HG02623 (cell line): Measurements from ENCODE around the gene P2RX5.
"Not testable (repeated sequence)": the region's sequence is repeated elsewhere in the genome, so short reads cannot be mapped to it uniquely, and the experiment has no call there.

ENCODE experiments used
- ATAC-seq: cut with Tn5 transposase; IDR thresholded peaks from one replicate; pipeline ENCODE4 v1.9.1; 2021; ENCODE audit warnings: moderate library complexity; ENCODE audit not compliant: unreplicated experiment

P2RX5 gene

DNA sequence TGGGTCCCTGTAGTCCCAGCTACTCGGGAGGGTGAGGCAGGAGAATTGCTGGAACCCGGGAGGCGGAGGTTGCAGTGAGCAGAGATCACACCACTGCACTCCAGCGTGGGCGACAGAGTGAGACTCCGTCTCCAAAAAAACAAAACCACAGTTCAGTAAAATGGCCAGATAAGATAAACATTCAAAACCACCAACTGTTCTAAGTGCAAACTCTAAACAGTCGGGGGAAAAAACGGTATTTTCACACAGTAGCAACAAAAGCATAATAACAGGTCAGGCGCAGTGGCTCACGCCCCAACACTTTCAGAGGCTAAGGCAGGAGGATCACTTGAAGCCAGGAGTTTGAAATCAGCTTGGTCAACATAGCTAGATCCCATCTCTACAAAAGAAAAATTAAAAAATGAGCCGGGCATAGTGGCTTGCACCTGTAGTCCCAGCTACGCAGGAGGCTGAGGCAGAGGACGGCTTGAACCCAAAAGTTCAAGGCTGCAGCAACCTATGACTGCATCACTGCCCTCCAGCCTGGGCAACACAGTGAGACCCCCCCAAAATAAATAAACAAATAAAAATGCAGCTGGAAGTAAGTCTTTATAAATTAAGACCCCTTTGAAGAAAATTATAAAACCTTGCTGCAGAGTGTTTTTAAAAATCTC, 17.0 kb upstream of the P2RX5 start:
- ATAC-seq = no peak

DNA sequence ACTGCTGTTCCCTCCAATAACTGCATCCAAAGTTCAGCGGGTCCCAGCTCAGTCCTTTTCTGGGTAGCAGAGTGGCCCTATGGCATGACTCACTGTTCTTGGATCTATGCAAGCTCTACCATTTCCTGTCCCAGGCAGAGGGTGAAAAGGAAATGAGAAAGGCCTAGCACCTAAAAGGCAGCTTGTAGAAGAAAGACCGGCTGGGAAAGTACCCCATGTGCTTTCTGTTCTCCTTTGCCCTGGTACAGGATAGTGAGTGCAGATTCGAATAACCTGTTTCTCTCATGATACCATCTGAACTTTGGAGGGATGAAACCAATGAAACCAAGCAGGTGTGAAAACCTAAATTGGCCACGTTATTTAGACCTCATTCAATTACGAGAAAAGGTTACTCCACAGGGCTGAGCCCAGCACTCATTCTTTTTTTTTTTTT, 15.0 kb upstream of the P2RX5 start:
- ATAC-seq = peak; percentile 90

DNA sequence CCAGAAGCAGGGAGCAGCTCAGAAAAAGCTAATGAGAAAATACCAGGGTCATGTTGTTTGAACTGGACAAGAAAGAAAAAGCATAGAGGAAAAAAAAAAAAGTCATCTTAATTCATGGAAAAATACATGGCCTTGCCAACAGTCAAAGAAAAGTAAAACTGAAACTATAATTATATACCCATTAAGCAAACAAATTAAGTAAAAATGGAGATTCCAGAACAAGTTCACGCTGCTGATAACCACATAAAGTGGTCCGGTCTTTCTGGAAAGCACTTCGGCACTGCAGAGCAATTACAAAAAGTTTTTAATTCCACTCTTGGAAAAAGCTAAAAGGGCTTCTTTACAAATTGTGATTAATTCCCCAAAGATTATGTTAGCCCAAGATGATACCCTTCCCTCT, 12.4 kb upstream of the P2RX5 start:
- no peak for ATAC-seq

DNA sequence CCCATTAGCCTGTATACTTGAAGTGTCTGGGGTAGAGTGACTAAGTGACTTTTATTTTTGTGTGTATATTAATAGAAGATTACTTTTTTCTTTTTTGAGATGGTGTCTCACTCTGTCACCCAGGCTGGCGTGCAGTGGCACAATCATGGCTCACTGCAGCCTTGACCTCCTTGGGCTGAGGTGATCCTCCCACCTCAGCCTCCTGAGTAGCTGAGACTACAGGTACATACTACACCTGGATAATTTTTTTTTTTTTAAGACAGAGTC, 9.7 kb upstream of the P2RX5 start:
- not testable (repeated sequence) for ATAC-seq

DNA sequence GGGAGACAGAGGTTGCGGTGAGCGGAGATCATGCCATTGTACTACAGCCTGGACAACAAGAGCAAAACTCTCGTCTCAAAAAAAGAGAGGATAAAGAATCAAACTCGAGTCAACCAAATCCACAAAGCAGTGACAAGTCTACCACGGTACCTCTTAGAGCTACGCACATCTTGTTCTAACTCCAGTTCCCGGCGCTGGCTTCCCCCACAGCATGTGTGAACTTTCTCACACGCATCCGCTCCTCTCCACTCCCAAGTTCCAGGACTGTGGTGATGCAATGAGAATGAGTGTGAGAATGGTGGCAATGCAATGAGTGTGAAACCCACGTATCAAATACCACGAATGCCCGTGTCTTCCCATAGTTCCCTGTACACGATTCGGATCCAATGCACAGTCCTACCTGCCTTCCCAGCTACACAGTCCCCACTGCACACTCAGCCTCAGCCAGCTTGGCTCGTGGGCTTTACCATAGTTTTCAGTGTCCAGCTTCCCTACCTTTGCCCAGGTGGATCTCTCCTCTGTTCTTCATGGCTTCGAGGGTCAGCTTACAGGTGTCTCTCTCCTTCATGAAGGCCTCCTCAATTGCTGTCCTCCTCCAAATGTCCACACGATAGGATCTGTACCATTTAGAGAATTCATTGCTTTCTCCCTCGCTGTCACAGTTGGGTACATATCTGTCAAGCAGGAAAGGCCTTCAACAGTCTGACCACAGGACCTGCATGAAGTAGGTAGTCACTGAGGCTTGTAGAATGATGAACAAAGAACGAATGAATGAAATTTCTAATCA, 9.2 kb upstream of the P2RX5 start:
- no peak for ATAC-seq

DNA sequence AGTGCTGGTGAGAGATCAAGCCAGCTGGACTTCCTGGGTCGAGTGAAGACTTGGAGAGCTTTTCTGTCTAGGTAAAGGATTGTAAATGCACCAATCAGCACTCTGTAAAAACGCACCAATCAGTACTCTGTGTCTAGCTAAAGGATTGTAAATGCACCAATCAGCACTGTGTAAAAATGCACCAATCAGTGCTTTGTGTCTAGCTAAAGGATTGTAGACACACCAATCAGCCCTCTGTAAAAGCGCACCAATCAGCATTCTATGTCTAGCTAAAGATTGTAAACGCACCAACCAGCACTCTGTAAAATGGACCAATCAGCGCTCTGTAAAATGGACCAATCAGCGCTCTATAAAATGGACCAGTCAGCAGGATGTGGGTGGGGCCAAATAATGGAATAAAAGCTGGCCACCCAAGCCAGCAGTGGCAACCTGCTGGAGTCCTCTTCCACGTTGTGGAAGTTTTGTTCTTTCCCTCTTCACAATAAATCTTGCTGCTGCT, 6.1 kb upstream of the P2RX5 start:
- not testable (repeated sequence) for ATAC-seq

DNA sequence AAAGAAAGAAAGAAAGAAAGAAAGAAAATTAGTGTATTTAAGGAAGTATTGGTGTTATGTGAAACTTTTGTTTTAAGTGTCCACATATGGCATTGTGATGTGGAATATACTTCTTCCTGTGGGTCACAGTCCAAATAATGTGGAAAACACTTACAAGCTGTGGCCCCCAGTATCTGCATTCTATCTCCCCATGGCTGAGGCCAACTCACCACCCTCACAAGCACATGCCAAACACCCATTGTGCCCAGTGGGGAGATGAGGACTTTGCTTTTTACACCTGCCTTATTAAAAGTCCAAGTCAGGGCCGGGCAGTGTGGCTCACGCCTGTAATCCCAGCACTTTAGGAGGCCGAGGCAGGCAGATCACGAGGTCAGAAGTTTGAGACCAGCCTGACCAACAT, 4.0 kb upstream of the P2RX5 start:
- no peak for ATAC-seq

DNA sequence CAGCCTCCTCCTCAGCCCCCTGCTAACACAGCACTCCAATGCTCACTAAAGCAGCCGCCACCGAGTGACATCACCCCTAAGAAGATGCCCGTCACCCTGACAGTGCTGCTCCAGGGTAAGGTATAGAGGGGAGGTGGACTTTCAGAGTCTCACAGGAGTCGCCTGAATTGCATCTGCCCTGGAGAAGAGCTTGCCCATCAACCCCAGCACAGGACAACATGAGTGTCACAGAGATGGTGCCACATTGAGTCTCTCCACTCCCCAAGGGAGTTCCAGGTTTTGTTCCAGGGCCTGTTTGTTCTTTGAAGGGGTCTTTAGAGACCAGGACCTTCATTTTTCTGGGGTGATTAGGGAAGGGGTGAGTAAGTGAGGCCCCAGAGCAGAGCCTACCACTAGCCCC, 2.2 kb upstream of the P2RX5 start:
- no peak for ATAC-seq

DNA sequence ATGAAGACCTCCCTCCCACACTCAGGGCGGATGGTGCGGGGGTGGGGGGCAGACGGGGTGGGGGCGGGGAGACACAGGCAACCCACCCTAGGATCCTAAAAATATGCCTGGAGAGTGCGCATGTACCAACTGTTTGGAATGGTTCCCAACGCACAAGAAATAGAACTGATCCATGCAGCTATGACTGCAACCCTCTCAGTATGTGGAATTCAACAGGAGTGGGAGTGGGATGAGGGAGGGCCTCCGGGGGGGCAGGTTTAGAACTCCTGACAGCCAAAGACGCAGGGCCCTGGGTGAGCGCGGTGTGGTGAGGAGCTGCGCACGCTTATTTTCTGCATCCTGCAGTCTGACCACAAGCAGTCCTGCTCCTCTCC, 1.1 kb upstream of the P2RX5 start:
- no peak for ATAC-seq

DNA sequence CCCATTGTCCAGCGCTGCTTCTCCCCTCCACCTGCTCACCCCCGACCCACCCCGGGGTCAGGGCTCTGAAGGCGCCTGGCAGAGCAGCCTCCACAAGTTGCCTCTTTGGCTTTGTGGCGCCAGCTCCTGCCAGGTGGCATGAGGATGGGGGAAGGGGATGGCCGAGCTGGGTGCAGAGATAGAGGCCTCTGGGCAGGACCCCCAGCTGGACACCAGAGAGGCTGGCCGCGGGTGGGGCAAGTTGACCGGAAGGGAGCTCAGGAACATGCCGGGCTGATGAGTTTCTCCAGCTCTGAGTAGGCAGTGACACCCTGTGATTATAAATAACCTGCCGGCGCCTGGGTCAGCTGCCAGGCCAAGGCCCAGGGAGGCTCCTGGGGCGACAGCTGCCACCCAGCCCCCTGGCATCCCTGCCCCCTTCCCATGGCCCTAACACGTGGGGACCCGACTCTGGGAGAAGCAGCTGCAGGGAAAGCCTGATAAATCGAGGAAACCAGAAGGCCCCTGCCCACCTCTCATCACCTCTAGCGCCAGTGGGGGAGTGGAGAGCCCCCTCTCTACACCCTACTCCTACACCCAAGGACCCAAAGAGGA, 729 bp downstream of the P2RX5 start:
- ATAC-seq = no peak

DNA sequence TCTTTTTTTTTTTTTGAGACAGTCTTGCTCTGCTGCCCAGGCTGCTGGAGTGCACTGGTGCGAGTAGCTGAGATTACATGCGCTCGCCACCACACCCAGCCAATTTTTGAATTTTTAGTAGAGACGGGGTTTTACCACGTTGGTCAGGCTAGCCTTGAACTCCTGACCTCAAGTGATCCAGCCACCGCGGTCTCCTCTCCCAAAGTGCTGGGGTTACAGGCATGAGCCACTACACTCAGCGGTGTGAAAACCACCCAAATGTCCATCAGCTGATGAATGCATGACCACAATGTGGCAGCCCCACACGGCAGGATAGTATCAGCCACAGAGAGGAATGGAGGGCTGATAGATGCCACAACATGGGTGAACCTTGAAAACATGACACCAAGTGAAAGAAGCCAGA, 2.1 kb downstream of the P2RX5 start:
- no peak for ATAC-seq

DNA sequence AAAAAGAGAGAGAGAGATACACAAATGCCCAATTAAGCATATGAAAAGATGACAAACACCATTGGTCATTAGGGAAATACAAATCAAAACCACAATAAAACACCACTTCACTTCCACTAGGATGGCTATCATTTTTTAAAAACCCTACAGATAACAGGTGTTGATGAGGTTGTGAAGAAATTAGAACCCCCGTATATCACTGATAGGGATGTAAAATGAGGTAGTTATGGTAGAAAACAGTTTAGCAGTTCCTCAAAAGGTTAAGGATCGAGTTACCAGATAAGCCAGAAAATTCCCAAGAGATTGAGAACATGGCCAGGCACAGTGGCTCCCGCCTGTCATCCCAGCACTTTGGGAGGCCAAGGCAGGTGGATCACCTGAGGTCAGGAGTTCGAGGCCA, 2.8 kb downstream of the P2RX5 start:
- ATAC-seq = no peak

DNA sequence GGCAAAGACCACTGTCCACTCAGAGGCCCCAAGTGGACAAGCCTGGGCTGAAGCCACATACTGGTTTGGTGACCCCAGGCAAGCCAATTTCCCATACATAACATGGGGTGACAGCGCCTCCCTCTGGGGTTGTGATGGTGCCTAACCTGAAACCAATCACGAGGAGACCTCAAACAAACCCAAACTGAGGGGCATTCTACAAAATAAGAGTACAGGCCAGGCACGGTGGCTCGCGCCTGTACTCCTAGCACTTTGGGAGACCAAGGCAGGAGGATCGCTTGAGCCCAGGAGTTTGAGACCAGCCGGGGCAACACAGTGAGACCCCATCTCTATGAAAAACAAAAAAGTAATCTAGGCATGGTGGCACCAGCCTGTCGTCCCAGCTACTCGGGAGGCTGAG, 3.6 kb downstream of the P2RX5 start:
- no peak for ATAC-seq

DNA sequence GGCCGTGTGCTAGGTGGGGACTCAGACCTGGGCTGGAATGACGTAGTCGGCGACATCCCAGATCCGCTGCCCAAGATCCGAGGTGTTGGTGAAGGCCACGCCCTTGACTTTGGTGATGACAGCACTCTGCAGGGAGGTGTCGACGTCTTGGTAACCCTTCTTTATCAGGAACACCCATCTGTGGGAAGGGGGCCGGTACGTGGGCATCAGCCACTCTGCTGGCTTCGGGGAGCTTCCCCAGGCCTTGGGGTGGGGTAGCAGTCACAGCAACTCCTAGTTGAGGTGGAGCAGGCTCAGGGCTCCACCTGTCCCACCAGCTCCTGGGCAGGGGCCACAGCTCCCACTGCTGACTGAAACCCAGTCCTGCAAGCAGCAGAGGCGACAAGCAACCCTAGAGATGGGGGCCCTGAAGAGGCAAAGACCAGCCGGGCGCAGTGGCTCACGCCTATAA, 4.3 kb downstream of the P2RX5 start:
- ATAC-seq = no peak

DNA sequence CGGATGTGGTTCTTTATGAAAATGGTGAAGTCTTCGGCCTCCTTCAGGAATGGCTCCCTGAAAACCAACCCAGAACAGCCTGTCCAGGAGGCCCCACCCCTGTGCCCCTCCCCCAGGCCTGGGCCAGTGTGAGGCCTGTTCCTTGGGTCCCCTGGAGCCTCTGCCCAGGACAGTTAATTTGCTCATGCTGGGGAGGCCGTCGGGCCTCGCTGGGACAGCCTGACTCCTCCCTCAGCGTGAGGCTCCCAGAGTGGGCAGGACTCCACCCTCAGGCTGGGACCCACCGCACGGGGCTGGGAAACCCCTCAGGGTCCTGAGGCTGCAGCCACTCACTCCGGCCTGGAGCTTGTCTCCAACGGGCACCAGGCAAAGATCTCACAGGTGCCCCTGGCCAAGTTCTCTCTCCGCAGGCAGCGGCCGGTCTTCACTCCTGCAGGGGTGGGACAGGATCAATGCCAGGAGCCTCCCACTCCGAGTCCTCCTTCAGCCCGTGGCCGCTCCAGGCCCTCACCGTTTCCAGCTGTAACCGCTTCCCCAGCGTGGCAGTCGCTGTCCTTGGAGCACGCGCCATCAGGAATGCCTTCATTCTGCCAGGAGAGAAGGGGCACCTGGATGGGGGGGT, 5.8 kb downstream of the P2RX5 start:
- no peak for ATAC-seq

DNA sequence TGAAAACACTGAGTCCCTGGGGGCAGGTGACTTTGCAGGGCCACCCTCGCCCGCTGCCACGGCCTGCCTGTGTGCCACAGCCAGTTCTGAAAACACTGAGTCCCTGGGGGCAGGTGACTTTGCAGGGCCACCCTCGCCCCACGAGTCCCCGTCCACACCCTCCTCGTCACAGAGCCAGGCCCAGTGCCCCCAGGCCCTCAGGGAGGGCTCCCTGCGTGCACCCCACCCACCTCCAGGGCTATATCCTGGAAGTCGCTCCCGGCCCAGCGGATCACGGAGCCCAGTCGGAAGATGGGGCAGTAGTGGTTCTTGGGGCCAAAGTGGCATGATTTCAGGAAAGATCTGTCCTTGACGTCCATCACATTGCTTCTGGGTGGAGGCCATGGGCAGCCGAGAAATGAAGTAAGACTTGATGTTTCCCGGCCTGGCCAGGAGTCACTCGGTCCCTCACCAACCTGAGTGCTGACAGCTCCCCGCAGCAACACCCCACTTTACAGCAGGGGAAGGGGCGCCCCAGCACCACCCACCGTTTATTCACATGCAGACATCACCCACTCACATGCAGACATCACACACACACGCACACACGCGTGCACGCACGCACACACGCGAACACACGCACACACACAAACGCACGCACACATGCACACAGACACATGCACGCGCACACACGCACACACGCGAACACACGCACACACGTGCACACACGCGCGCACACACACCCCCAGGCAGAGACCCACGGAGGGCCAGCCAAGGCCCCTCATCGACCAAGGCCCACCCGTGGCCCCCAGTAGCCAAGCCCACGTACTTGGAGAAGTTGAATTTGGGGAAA, 6.5 kb downstream of the P2RX5 start:
- ATAC-seq = no peak

DNA sequence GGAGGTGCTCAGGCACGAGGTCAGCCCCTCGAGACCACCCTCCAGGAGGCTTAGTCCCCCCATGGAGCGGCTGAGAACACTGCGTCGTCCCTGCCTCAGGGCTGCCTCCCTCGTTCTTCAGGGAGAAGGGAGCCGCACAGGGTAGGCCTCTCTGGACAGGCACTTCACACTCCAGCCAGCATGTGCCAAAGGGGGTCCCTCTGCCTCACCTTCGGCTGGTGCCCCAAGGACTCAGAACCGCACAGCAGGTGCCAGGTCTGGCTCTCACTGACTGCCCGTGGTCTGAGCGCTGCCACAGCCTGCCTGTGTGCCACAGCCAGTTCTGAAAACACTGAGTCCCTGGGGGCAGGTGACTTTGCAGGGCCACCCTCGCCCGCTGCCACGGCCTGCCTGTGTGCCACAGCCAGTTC, 7.1 kb downstream of the P2RX5 start:
- no peak for ATAC-seq

DNA sequence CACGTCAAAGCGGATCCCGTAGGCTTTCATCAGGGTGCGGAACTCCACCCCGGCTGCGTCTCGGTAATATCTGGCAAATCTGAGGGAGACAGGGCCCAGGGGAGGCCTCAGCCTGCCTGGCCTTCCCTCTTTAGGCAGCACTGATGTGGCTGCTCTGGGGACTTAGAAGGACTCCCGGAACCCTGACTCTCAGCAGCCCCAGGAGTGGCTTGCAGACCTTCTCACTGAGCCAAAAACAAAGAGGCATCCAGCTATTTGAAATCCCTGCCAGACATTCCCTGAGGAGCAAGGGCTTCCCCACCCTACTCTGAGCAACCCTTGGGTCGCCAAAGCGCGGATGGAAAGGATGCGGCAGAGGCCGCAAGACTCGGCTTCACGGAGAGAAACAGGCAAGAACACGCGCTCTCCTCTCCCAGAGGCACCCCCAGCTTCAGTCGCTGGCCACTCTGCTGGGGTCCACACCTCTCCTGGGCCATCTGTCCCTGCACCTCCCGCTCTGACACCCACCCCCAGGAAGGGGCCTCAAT, 7.9 kb downstream of the P2RX5 start:
- no peak for ATAC-seq

DNA sequence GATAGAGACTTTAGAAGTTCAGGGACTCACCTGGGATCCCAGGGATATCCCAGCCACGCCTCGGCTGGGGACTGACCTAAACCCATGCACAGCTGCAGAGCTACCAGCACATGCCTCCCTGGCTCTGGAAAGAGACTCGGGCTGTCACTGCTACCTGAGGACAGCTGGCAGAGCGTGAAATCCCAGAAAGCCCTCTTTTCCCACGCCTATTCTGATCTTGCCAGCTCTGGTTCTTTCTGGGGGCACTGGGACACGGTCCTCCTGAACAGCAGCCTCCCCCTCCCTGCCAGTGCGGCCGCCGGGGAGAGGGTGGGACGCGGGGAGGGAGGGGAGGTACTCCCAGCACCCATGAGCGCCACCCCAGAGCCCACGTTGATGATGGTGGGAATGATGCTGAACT, 10.8 kb downstream of the P2RX5 start:
- ATAC-seq = no peak

DNA sequence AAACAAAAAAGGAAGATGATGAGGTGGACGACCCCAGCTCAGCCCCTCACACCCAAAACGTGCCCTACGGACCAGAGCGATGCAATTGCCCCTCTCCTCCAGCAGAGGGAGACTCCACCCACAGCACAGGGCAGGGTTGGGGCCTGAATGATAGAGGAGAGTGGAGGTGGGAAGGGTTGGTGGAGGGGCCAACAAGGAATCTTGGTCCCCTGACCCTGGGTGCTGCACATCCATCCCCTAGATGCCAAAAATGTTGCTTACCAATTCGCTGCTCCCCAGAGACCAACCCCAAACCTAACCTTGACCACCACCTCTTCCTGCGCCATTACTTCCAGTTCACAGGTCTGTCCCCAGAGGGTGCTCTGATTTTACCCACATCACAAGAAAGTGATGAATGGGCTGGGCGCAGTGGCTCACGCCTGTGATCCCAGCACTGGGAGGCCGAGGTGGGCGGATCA, 12.9 kb downstream of the P2RX5 start:
- ATAC-seq = peak; percentile 53

DNA sequence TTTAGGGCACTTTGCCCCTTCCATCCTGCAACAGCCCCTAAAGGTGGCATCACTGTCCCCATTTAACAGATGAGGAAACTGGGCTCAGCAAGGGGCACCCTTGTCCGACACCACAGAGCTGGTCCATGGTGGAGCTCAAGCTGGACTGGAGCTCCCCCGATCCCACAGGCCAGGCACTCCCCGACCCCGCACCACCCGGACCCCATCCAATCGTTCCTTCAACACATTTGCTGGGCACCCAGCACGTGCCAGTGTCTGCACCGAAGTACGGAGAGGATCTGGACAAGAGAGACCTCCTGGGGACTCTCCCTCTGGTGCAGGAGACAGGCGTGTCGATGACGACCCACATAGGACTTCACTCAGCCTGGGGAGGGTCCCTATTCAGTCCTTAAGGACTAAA, 13.9 kb downstream of the P2RX5 start:
- no peak for ATAC-seq
